CD4-positive, alpha-beta T cell (primary cell): ENCODE results near the gene FILIP1L. TPM values are rescaled to one million over a fixed set of nuclear protein-coding genes. Genes with fewer than 3 reads are reported as not detected.
A peak's percentile ranks its signal among the peaks of the same experiment; 100 is the strongest.

ENCODE experiments used
- ATAC-seq: fragments of 200-7000 bp; cut with Tn5 transposase; one replicate; pipeline ENCODE4 v1.10.0; 2022; ENCODE audit warnings: mild to moderate bottlenecking; ENCODE audit not compliant: poor library complexity
- CTCF ChIA-PET: fragments of 350-600 bp; sonication (Branson Sonifier 250); formaldehyde crosslinking; loops from one replicate; lab custom pipeline; 2021; ENCODE audit warnings: antibody characterized with exemption, inconsistent platforms; lab: Charles Lee
- POLR2A ChIA-PET: fragments of 350-600 bp; sonication (Branson Sonifier 250); formaldehyde crosslinking; loops from one replicate; lab custom pipeline; 2021; ENCODE audit warnings: antibody characterized with exemption, inconsistent platforms; lab: Charles Lee
- DNase-seq, 14 experiments: peaks; one replicate each; pipeline ENCODE4 v3.0.0-alpha.2; 2013 to 2020; ENCODE audit warnings: mixed read lengths in 2 of 14
- H3K27ac ChIP-seq, 2 donors: one replicate each; pipeline versions ENCODE4 v1.5.1 to v1.7.0; 2013; ENCODE audit warnings: low read length in 2 of 2, low read depth in 1 of 2, mild to moderate bottlenecking in 1 of 2
- H3K27me3 ChIP-seq, 2 experiments: 1 replicate in 1 of 2; 2 replicates in 1 of 2; pipeline versions ENCODE4 v1.6.1 to v1.7.0; 2013; ENCODE audit warnings: low read length in 2 of 2, control low read depth in 1 of 2, mild to moderate bottlenecking in 1 of 2, moderate library complexity in 1 of 2; ENCODE audit not compliant: insufficient read depth in 2 of 2, control insufficient read depth in 1 of 2
- H3K36me3 ChIP-seq: one replicate; pipeline ENCODE4 v1.6.1; 2013; ENCODE audit warnings: low read length, control low read depth; ENCODE audit not compliant: insufficient read depth
- H3K4me1 ChIP-seq: one replicate; pipeline ENCODE4 v1.6.1; 2013; ENCODE audit warnings: low read length, control low read depth; ENCODE audit not compliant: insufficient read depth
- H3K4me3 ChIP-seq: one replicate; pipeline ENCODE4 v1.5.1; 2013; ENCODE audit warnings: mild to moderate bottlenecking, low read length, moderate library complexity
- H3K9me3 ChIP-seq, 2 experiments: 1 replicate in 1 of 2; 2 replicates in 1 of 2; pipeline versions ENCODE4 v1.6.1 to v1.7.0; 2013; ENCODE audit warnings: low read length in 2 of 2, mild to moderate bottlenecking in 2 of 2, control low read depth in 1 of 2, moderate library complexity in 1 of 2; ENCODE audit not compliant: control insufficient read depth in 1 of 2, insufficient read depth in 1 of 2
- H3K27ac Mint-ChIP-seq: one replicate; pipeline ENCODE4 v1.8.0; 2020; ENCODE audit warnings: mixed read lengths
- H3K27me3 Mint-ChIP-seq: one replicate; pipeline ENCODE4 v1.8.0; 2021; ENCODE audit warnings: mixed read lengths
- H3K36me3 Mint-ChIP-seq: one replicate; pipeline ENCODE4 v1.8.0; 2021; ENCODE audit warnings: low read depth, mixed read lengths
- H3K4me1 Mint-ChIP-seq: one replicate; pipeline ENCODE4 v1.8.0; 2021; ENCODE audit warnings: low read depth, mixed read lengths
- H3K4me3 Mint-ChIP-seq: one replicate; pipeline ENCODE4 v1.8.0; 2020; ENCODE audit warnings: mild to moderate bottlenecking, mixed read lengths
- H3K9me3 Mint-ChIP-seq: one replicate; pipeline ENCODE4 v1.8.0; 2020; ENCODE audit warnings: mixed read lengths
- CTCF ChIP-seq: fragments of 200-600 bp; IDR thresholded peaks from one replicate; pipeline ENCODE4 v1.8.0; 2022; ENCODE audit warnings: antibody characterized with exemption, mild to moderate bottlenecking
- intact Hi-C, 2 experiments: fragments of 100-400 bp; cut with DNase I in 1 of 2; cut with micrococcal nuclease in 1 of 2; formaldehyde crosslinking; loops; one replicate each; pipeline versions ENCODE4 v1.15.1 to v1.9.0; 2023 to 2025; cut with DNase I, micrococcal nuclease
- total RNA-seq, 174 experiments: library from RNA in 2 of 174; stranded (reverse) in 2 of 174; gene quantifications; one replicate each; pipeline ENCODE4 v1.2.3 and lab custom pipeline; 2021 to 2026

Gene FILIP1L
- total RNA-seq, 2 experiments from 2014 or later: 0.08 to 0.28 TPM

- no peak overlapping the region for H3K27ac ChIP-seq
- ChIA-PET CTCF (interaction anchor here (1.1 to 1.3 kb wide), 2 partner anchors 16 to 68 kb away, joined by 3 read pairs; no protein-coding TSS in a partner anchor), POLR2A (interaction anchor here (0.8 to 1.2 kb wide), 3 partner anchors 58 to 527 kb away, joined by 3 to 4 read pairs (median 4); partner anchors contain the start of genes CMSS1 and TBC1D23)
- peak overlapping the region; percentile 83 for H3K4me3 Mint-ChIP-seq
- H3K27me3 Mint-ChIP-seq: no peaks in the 10 kb centered on the region
- peak in 1 of 14 experiments; percentile 22 for DNase-seq
- no peaks in the 10 kb centered on the region for H3K36me3 Mint-ChIP-seq
- H3K9me3 Mint-ChIP-seq: no peaks in the 10 kb centered on the region
- no peaks in the 10 kb centered on the region for H3K36me3 ChIP-seq
- no peaks in the 10 kb centered on the region for H3K9me3 ChIP-seq
- peak overlapping the region; percentile 64 for H3K27ac Mint-ChIP-seq
- no peaks in the 10 kb centered on the region for H3K27me3 ChIP-seq
- H3K4me3 ChIP-seq: peak overlapping the region; percentile 61
- H3K4me1 Mint-ChIP-seq: peaks cover 32% of the 10 kb centered on the region
- TF ChIP-seq CTCF: no peak
- peaks cover 5% of the 10 kb centered on the region for H3K4me1 ChIP-seq
- ATAC-seq: peak; percentile 27
- intact Hi-C loops: loop anchor here in 1 of 2 experiments (5.0 kb wide), 1 partner anchor 58 kb away; the partner anchor contains the start of gene CMSS1
Measured at GRCh38 chr3:99875581-99875928, 238.7 kb downstream of the FILIP1L start.

GRCh38 chr3:99874237-99875002, 239.9 kb downstream of the FILIP1L start:
- Histone ChIP-seq H3K27ac (no peak overlapping the region), H3K4me3 (no peak overlapping the region), H3K9me3 (no peaks in the 10 kb centered on the region), H3K4me1 (peaks cover 5% of the 10 kb centered on the region), H3K27me3 (no peaks in the 10 kb centered on the region), H3K36me3 (no peaks in the 10 kb centered on the region)
- Mint-ChIP-seq H3K27ac (no peak overlapping the region), H3K9me3 (no peaks in the 10 kb centered on the region), H3K4me3 (no peak overlapping the region), H3K27me3 (no peaks in the 10 kb centered on the region), H3K4me1 (peaks cover 32% of the 10 kb centered on the region), H3K36me3 (no peaks in the 10 kb centered on the region)
- intact Hi-C loops: loop anchor here (5.0 kb wide), 1 partner anchor 57 kb away; the partner anchor contains the start of gene CMSS1 (in 2 of the 2)
- CTCF ChIA-PET: interaction anchor here (1.1 kb wide), 1 partner anchor 15 kb away, joined by 3 read pairs; no protein-coding TSS in a partner anchor
- no peak for DNase-seq
- POLR2A ChIA-PET: no interaction called here
- TF ChIP-seq CTCF: no peak
- no peak for ATAC-seq

- Mint-ChIP-seq H3K27ac (no peak overlapping the region), H3K27me3 (no peaks in the 10 kb centered on the region), H3K4me1 (peaks cover 31% of the 10 kb centered on the region), H3K9me3 (no peaks in the 10 kb centered on the region), H3K4me3 (no peak overlapping the region), H3K36me3 (no peaks in the 10 kb centered on the region)
- H3K4me1 ChIP-seq: peaks cover 5% of the 10 kb centered on the region
- no peaks in the 10 kb centered on the region for H3K27me3 ChIP-seq
- H3K4me3 ChIP-seq: no peak overlapping the region
- CTCF ChIA-PET: no interaction called here
- H3K9me3 ChIP-seq: no peaks in the 10 kb centered on the region
- no peak for ATAC-seq
- intact Hi-C loops: loop anchor here in 1 of 2 experiments (5.0 kb wide), 1 partner anchor 56 kb away; the partner anchor contains the start of gene CMSS1
- no peak overlapping the region for H3K27ac ChIP-seq
- POLR2A ChIA-PET: no interaction called here
- DNase-seq: no peak
- no peak for TF ChIP-seq CTCF
- no peaks in the 10 kb centered on the region for H3K36me3 ChIP-seq
Measured at GRCh38 chr3:99873269-99874102, 240.8 kb downstream of the FILIP1L start.
